ENCODE results near the gene PKN2.

DNA sequence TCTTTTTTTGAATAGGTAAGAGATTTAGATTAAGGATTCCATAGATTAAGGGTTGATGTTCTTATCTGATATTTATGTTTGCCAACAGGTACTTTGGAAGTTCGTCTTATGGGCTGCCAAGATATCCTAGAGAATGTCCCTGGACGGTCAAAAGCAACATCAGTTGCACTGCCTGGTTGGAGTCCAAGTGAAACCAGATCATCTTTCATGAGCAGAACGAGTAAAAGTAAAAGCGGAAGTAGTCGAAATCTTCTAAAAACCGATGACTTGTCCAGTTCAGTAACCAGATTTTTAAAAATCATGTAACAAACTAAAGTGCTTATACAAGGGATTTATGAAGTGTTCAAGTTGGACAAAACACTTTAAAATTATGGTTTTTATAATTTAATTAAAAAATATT is 100.5 kb downstream of the PKN2 start:
- TF ChIP-seq, protein P1, sequence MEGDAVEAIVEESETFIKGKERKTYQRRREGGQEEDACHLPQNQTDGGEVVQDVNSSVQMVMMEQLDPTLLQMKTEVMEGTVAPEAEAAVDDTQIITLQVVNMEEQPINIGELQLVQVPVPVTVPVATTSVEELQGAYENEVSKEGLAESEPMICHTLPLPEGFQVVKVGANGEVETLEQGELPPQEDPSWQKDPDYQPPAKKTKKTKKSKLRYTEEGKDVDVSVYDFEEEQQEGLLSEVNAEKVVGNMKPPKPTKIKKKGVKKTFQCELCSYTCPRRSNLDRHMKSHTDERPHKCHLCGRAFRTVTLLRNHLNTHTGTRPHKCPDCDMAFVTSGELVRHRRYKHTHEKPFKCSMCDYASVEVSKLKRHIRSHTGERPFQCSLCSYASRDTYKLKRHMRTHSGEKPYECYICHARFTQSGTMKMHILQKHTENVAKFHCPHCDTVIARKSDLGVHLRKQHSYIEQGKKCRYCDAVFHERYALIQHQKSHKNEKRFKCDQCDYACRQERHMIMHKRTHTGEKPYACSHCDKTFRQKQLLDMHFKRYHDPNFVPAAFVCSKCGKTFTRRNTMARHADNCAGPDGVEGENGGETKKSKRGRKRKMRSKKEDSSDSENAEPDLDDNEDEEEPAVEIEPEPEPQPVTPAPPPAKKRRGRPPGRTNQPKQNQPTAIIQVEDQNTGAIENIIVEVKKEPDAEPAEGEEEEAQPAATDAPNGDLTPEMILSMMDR (IDR thresholded peaks at IDR 0.05; ENCODE audit: low read depth, low read length, poor library complexity, severe bottlenecking) = no peak
- no peak for TF ChIP-seq EZH2phosphoT487 (IDR thresholded peaks at IDR 0.05; ENCODE audit: borderline replicate concordance, low read length)
